OCI-LY1 (cell line): ENCODE measurements around the gene DNAH11.

Experiments
- H2AFZ ChIP-seq: fragments of 200-600 bp; sonication (generic), shearing (Covaris generic); 2 replicates; pipeline ENCODE4 v1.6.0; 2014; ENCODE audit warnings: antibody characterized with exemption, mild to moderate bottlenecking, low read length
- H3F3A ChIP-seq: fragments of 200-600 bp; sonication (generic), shearing (Covaris generic); 2 replicates; pipeline ENCODE4 v1.6.0; 2014; ENCODE audit warnings: mild to moderate bottlenecking, antibody characterized with exemption, low read length, moderate library complexity; ENCODE audit not compliant: insufficient read depth
- H3K27ac ChIP-seq: fragments of 200-600 bp; sonication (generic); 2 replicates; pipeline ENCODE4 v1.5.1; 2014; ENCODE audit warnings: low read length, mixed run types, mild to moderate bottlenecking, low read depth; ENCODE audit not compliant: poor library complexity, severe bottlenecking
- H3K27me3 ChIP-seq: fragments of 200-600 bp; sonication (generic); 2 replicates; pipeline ENCODE4 v1.6.0; 2014; ENCODE audit warnings: antibody characterized with exemption, mild to moderate bottlenecking, low read length, moderate library complexity; ENCODE audit not compliant: insufficient read depth
- H3K36me3 ChIP-seq: fragments of 200-600 bp; sonication (generic); 2 replicates; pipeline ENCODE4 v1.6.1; 2014; ENCODE audit warnings: mild to moderate bottlenecking, antibody characterized with exemption, low read length, moderate library complexity, mixed read lengths; ENCODE audit not compliant: insufficient read depth
- H3K4me1 ChIP-seq: fragments of 200-600 bp; sonication (generic); 2 replicates; pipeline ENCODE4 v1.5.1; 2014; ENCODE audit warnings: mild to moderate bottlenecking, low read length, moderate library complexity; ENCODE audit not compliant: insufficient read depth, severe bottlenecking
- H3K4me2 ChIP-seq: fragments of 200-600 bp; sonication (generic), shearing (Covaris generic); 2 replicates; pipeline ENCODE4 v1.6.1; 2014; ENCODE audit warnings: low read length
- H3K4me3 ChIP-seq: fragments of 200-600 bp; sonication (generic); 2 replicates; pipeline ENCODE4 v1.5.1; 2014; ENCODE audit warnings: low read length, low read depth, mild to moderate bottlenecking, mixed read lengths; ENCODE audit not compliant: poor library complexity, severe bottlenecking
- H3K79me2 ChIP-seq: fragments of 200-600 bp; shearing (Covaris generic); 2 replicates; pipeline ENCODE4 v1.6.1; 2016; ENCODE audit warnings: mixed run types, low read length, mixed read lengths; ENCODE audit not compliant: insufficient read depth
- H3K9ac ChIP-seq: fragments of 200-600 bp; sonication (generic), shearing (Covaris generic); 2 replicates; pipeline ENCODE4 v1.6.1; 2014; ENCODE audit warnings: mild to moderate bottlenecking, low read length, mixed read lengths
- H3K9me2 ChIP-seq: fragments of 200-600 bp; sonication (generic), shearing (Covaris generic); 2 replicates; pipeline ENCODE4 v1.6.1; 2014; ENCODE audit warnings: low read depth, mild to moderate bottlenecking, low read length, mixed read lengths
- H3K9me3 ChIP-seq: fragments of 200-600 bp; shearing (Covaris generic); 2 replicates; pipeline ENCODE4 v1.6.1; 2014; ENCODE audit warnings: low read length, mixed read lengths
- H4K20me1 ChIP-seq: fragments of 200-600 bp; sonication (generic), shearing (Covaris generic); 2 replicates; pipeline ENCODE4 v1.6.0; 2016; ENCODE audit warnings: mild to moderate bottlenecking, low read length; ENCODE audit not compliant: insufficient read depth
- EZH2 ChIP-seq: fragments of 200-600 bp; sonication (generic), shearing (Covaris generic); IDR thresholded peaks from 2 replicates; pipeline ENCODE4 v1.8.0; 2017; ENCODE audit warnings: borderline replicate concordance, mixed run types, mild to moderate bottlenecking, antibody characterized with exemption, low read length, moderate library complexity, mixed read lengths
- TF ChIP-seq, protein P1 (sequence below): fragments of 200-600 bp; sonication (generic), shearing (Covaris generic); IDR thresholded peaks from 2 replicates; pipeline ENCODE4 v1.5.1; 2017; ENCODE audit warnings: mild to moderate bottlenecking, antibody characterized with exemption, low read length, moderate library complexity, mixed read lengths

The DNAH11 gene

DNA sequence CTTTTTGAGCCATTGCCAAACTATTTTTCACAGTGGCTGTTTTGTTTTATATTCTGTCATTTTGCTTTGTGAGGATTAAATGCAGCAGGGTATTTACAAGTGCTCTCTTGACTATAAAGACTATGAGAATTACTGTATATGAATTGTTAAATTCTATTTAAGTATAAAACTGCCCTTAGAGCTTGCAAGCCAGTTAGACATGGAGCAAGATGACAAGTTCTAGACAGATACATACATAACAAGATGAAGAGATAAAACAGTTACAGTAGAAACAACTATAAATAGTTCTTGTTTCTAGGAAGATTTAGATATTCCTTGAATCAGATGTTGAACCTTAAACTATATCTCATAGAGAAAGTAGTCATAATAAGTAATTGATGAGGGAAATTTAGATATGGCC, 60.6 kb downstream of the DNAH11 start:
- H3K4me3 ChIP-seq = no peak overlapping the region
- H3K79me2 ChIP-seq = no peaks in the 10 kb centered on the region
- TF ChIP-seq EZH2 = no peak
- TF ChIP-seq, protein P1, sequence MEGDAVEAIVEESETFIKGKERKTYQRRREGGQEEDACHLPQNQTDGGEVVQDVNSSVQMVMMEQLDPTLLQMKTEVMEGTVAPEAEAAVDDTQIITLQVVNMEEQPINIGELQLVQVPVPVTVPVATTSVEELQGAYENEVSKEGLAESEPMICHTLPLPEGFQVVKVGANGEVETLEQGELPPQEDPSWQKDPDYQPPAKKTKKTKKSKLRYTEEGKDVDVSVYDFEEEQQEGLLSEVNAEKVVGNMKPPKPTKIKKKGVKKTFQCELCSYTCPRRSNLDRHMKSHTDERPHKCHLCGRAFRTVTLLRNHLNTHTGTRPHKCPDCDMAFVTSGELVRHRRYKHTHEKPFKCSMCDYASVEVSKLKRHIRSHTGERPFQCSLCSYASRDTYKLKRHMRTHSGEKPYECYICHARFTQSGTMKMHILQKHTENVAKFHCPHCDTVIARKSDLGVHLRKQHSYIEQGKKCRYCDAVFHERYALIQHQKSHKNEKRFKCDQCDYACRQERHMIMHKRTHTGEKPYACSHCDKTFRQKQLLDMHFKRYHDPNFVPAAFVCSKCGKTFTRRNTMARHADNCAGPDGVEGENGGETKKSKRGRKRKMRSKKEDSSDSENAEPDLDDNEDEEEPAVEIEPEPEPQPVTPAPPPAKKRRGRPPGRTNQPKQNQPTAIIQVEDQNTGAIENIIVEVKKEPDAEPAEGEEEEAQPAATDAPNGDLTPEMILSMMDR = no peak
- H3K4me2 ChIP-seq = no peak overlapping the region
- no peaks in the 10 kb centered on the region for H3K27me3 ChIP-seq
- H3K9ac ChIP-seq = no peak overlapping the region
- H4K20me1 ChIP-seq = no peaks in the 10 kb centered on the region
- H2AFZ ChIP-seq = no peak overlapping the region
- no peaks in the 10 kb centered on the region for H3K9me3 ChIP-seq
- H3K9me2 ChIP-seq = no peaks in the 10 kb centered on the region
- no peaks in the 10 kb centered on the region for H3F3A ChIP-seq
- no peak overlapping the region for H3K27ac ChIP-seq
- H3K36me3 ChIP-seq = no peaks in the 10 kb centered on the region
- H3K4me1 ChIP-seq = no peaks in the 10 kb centered on the region

DNA sequence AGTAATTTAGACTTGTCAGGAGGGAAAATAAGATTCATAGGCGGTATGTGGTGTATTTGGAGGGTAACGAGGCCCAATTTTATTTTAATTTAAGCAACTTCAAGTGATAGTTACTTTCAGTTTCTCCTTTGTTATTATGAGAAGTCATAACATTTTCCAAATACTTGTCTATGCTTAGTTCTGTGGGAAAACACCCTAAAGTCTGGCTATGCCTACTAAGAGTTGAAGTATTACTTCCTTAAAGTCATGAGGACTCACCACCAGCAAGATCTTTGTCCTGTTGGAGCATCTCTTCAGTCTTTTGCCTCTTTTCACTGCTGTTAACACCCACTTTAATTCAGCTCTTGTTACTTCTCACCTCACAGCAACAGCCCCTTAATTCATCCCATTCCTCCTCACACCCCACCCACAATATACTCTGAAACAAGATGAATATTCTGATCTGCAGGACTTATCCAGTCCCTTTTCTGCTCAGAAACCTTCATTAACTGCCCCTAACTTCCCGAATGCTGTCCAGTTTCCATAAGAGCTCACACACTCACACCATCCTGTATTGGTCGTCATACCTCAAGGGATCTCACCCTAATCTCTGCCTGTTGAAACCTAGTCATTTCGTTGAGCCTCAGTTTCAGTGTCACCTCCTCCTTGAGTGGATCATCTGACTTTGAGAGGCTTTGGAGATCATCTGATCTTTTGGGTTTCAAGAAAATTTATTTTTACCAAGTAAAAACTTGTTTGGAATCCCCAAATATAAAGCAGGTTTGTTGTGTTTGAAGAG, 61.3 kb downstream of the DNAH11 start:
- Histone ChIP-seq H3K4me1 (no peaks in the 10 kb centered on the region), H2AFZ (no peak overlapping the region), H3K4me3 (no peak overlapping the region), H3K9me3 (no peaks in the 10 kb centered on the region), H3K9me2 (no peaks in the 10 kb centered on the region), H3K79me2 (no peaks in the 10 kb centered on the region), H3K27me3 (no peaks in the 10 kb centered on the region), H3K36me3 (no peaks in the 10 kb centered on the region), H3K9ac (no peak overlapping the region), H3F3A (no peaks in the 10 kb centered on the region), H3K27ac (no peak overlapping the region), H3K4me2 (no peak overlapping the region), H4K20me1 (no peaks in the 10 kb centered on the region)
- TF ChIP-seq, protein P1 = no peak
- no peak for TF ChIP-seq EZH2

DNA sequence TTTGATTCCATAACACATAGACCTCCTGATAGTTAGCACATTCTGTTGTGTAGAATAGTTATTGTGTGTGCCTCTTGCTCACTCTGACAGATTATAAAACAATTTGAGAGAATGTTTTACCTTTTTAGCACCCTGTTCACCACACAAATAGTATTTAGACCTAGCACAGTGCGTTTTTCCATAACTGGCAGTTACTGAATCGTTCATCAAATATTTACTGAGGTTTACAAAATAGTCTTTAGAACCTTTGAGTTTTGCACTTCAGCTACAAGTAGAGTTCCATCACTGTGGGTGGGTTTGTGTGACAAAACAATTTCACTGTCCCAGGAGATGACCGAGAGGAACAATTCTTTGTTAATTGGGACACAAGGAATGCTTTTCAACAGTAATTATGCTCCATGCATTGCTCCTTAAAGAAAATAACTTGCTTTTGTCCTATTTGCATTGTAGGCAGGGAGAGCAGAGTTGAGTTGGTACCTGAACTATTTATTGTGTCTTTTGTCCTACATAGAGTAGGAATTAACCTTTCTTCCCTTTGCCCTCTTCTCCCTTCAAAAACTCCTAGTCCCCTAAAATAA, 62.3 kb downstream of the DNAH11 start:
- no peaks in the 10 kb centered on the region for H3K36me3 ChIP-seq
- H3K27ac ChIP-seq = no peak overlapping the region

More for the DNA sequence above, 62.3 kb downstream of the DNAH11 start:
- Histone ChIP-seq H3K9me3 (no peaks in the 10 kb centered on the region), H3K4me1 (no peaks in the 10 kb centered on the region), H3K9ac (no peak overlapping the region), H3K9me2 (no peaks in the 10 kb centered on the region), H4K20me1 (no peaks in the 10 kb centered on the region), H3K4me3 (no peak overlapping the region), H3K79me2 (no peaks in the 10 kb centered on the region), H2AFZ (no peak overlapping the region), H3K4me2 (no peak overlapping the region), H3F3A (no peaks in the 10 kb centered on the region), H3K27me3 (no peaks in the 10 kb centered on the region)
- TF ChIP-seq, protein P1 = no peak
- TF ChIP-seq EZH2 = no peak
